Endothelial cell of umbilical vein (primary cell): ENCODE measurements around the gene EBLN1. TPM values are rescaled to one million over a fixed set of nuclear protein-coding genes. Genes with fewer than 3 reads are reported as not detected.

Experiments
- BruUV-seq: library from RNA; stranded (reverse); fragments of 400-500 nt; replicated peaks from 2 replicates; lab custom pipeline; 2021; lab: Mats Ljungman, UMichigan
- CTCF ChIA-PET: fragments of 300-600, 350-600 bp; sonication (Branson Sonifier 250); formaldehyde crosslinking; loops from one replicate; lab custom pipeline; 2021; ENCODE audit warnings: antibody characterized with exemption, inconsistent platforms; lab: Charles Lee
- POLR2A ChIA-PET: fragments of 300-600, 350-600 bp; sonication (Branson Sonifier 250); formaldehyde crosslinking; loops from one replicate; lab custom pipeline; 2021; ENCODE audit warnings: antibody characterized with exemption, inconsistent platforms; lab: Charles Lee
- DNase-seq: peaks from one replicate; pipeline ENCODE4 v3.0.0-alpha.2; 2011; ENCODE audit warnings: low read depth, low spot score
- FAIRE-seq: peaks from 2 replicates; lab custom pipeline; 2011; peaks lifted over from hg19 to GRCh38; lab: Jason Lieb, UNC
- H2AFZ ChIP-seq: 2 replicates; pipeline ENCODE4 v1.6.0; 2012; ENCODE audit warnings: low read depth, low read length, control low read depth, inconsistent platforms
- H3K27ac ChIP-seq: 2 replicates; pipeline ENCODE4 v1.5.1; 2011; ENCODE audit warnings: low read depth, mild to moderate bottlenecking, control low read depth, low read length, moderate library complexity; ENCODE audit not compliant: insufficient read depth
- H3K27me3 ChIP-seq, 2 experiments: 2 replicates each; pipeline versions ENCODE4 v1.6.0 to v1.6.1; 2011; ENCODE audit warnings: low read length in 2 of 2, mixed read lengths in 1 of 2; ENCODE audit not compliant: control insufficient read depth in 2 of 2, insufficient read depth in 2 of 2
- H3K36me3 ChIP-seq, 2 experiments: 2 replicates in 1 of 2; 3 replicates in 1 of 2; pipeline ENCODE4 v1.5.1; 2011; ENCODE audit warnings: low read length in 2 of 2, mild to moderate bottlenecking in 1 of 2, moderate library complexity in 1 of 2; ENCODE audit not compliant: control insufficient read depth in 2 of 2, insufficient read depth in 2 of 2; ENCODE audit errors: extremely low read depth in 1 of 2
- H3K4me1 ChIP-seq: 3 replicates; pipeline ENCODE4 v1.5.1; 2011; ENCODE audit warnings: mild to moderate bottlenecking, low read length; ENCODE audit not compliant: control insufficient read depth, insufficient read depth; ENCODE audit errors: extremely low read depth
- H3K4me2 ChIP-seq: 2 replicates; pipeline ENCODE4 v1.6.1; 2011; ENCODE audit warnings: low read length, control low read depth, mixed read lengths; ENCODE audit not compliant: insufficient read depth
- H3K4me3 ChIP-seq, 3 experiments: fragments of 200-600 bp in 1 of 3; sonication (generic), shearing (Covaris generic) in 1 of 3; replicated peaks in 1 of 3; 2 replicates each; pipeline ENCODE4 v1.5.1; 2011 to 2016; ENCODE audit warnings: control low read depth in 3 of 3, low read length in 3 of 3, mild to moderate bottlenecking in 2 of 3, inconsistent platforms in 1 of 3, low read depth in 1 of 3, moderate library complexity in 1 of 3; ENCODE audit not compliant: insufficient read depth in 1 of 3
- H3K79me2 ChIP-seq: 2 replicates; pipeline ENCODE4 v1.6.0; 2012; ENCODE audit warnings: low read length, inconsistent platforms; ENCODE audit not compliant: control insufficient read depth, insufficient read depth
- H3K9ac ChIP-seq: replicated peaks from 2 replicates; pipeline ENCODE3; 2011; ENCODE audit warnings: low read length, control low read depth; ENCODE audit not compliant: insufficient read depth; ENCODE audit errors: extremely low read depth
- H3K9me1 ChIP-seq: replicated peaks from 3 replicates; pipeline ENCODE4 v1.6.0; 2011; ENCODE audit warnings: mild to moderate bottlenecking, low read length; ENCODE audit not compliant: control insufficient read depth, insufficient read depth; ENCODE audit errors: extremely low read depth
- H3K9me3 ChIP-seq: replicated peaks from 2 replicates; pipeline ENCODE4 v1.5.1; 2012; ENCODE audit warnings: low read length, inconsistent platforms; ENCODE audit not compliant: control insufficient read depth, insufficient read depth
- H4K20me1 ChIP-seq: replicated peaks from 2 replicates; pipeline ENCODE3; 2011; ENCODE audit warnings: mild to moderate bottlenecking, low read length; ENCODE audit not compliant: control insufficient read depth, insufficient read depth; ENCODE audit errors: extremely low read depth
- EZH2 ChIP-seq: IDR thresholded peaks from 2 replicates; pipeline ENCODE4 v1.6.1; 2012; ENCODE audit warnings: borderline replicate concordance, low read depth, mild to moderate bottlenecking, moderate library complexity, low read length, inconsistent platforms; ENCODE audit not compliant: severe bottlenecking
- FOS ChIP-seq: IDR thresholded peaks from 2 replicates; pipeline ENCODE4 v1.6.1; 2011; ENCODE audit warnings: mild to moderate bottlenecking, low read length, moderate library complexity, borderline replicate concordance; ENCODE audit not compliant: insufficient read depth
- GATA2 ChIP-seq: IDR thresholded peaks from 2 replicates; pipeline ENCODE4 v1.7.0; 2011; ENCODE audit warnings: low read depth, mild to moderate bottlenecking, moderate library complexity, mixed read lengths, low read length; ENCODE audit not compliant: insufficient read length, insufficient read depth
- JUN ChIP-seq: IDR thresholded peaks from 2 replicates; pipeline ENCODE4 v1.6.1; 2011; ENCODE audit warnings: borderline replicate concordance, low read depth; ENCODE audit not compliant: insufficient read length, insufficient read depth
- POLR2A ChIP-seq: IDR thresholded peaks from 2 replicates; pipeline ENCODE4 v1.6.1; 2012; ENCODE audit warnings: low read depth, mild to moderate bottlenecking, control low read depth, low read length
- POLR2AphosphoS5 ChIP-seq: IDR thresholded peaks from 2 replicates; pipeline ENCODE4 v1.6.1; 2012; ENCODE audit warnings: low read depth, mild to moderate bottlenecking, control low read depth, low read length, moderate library complexity; ENCODE audit not compliant: insufficient read depth
- dilution Hi-C: fragments of 300-500 bp; cut with MboI; formaldehyde crosslinking; loops from one replicate; pipeline ENCODE4 v1.15.0; 2019; ENCODE audit warnings: low sequenced_read_pairs; ENCODE audit not compliant: extremely low pct_ligation_motif_present
- intact Hi-C: fragments of 100-400 bp; cut with micrococcal nuclease; formaldehyde crosslinking; loops from one replicate; pipeline ENCODE4 v1.10.0; 2022
- polyA plus RNA-seq, 4 experiments: library from polyadenylated mRNA; depleted of rRNA in 3 of 4; stranded (reverse) in 3 of 4; unstranded in 1 of 4; fragments of >200 nt; gene quantifications; 2 replicates each; pipeline versions ENCODE4 v1.2.1 to v1.2.3, GENCODE V29; 2011 to 2012; ENCODE audit warnings: missing spikeins in 1 of 4
- total RNA-seq: library from RNA; stranded (reverse); gene quantifications from 2 replicates; pipeline ENCODE4 v1.2.3, GENCODE V29; 2021
- TF ChIP-seq, protein P1 (sequence below): IDR thresholded peaks from 2 replicates; pipeline ENCODE4 v1.6.1; 2011; ENCODE audit not compliant: insufficient read depth, insufficient read length

EBLN1 gene
- total and polyA plus RNA-seq, 2 donors (not counting 3 experiments of a cell fraction or from before 2014, with no cell fraction given) = not detected

DNA sequence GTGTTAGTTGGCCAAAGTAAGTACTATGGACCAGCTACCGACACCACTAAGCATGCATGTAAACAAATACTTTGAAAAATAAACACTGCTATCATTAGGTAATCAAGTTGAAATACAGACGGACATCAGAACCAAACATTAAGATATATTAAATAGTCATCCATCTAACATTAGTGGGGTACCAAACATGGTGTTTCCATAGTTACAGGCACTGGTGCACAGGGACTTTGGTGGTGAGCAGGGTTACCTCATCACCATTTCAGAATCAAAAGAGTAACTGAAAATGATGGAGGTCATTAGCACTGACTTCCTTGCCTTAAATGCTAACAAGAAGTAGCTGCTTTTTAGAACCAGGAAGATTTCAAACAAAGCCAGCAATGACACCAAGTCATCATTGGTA is 23.9 kb downstream of the EBLN1 start:
- no peak overlapping the region for H2AFZ ChIP-seq
- H3K4me2 ChIP-seq = no peak overlapping the region
- H3K9me1 ChIP-seq = no peaks in the 10 kb centered on the region
- no TSS peak for BruUV-seq
- no peaks in the 10 kb centered on the region for H3K9me3 ChIP-seq
- H3K9ac ChIP-seq = no peak overlapping the region
- no peaks in the 10 kb centered on the region for H3K4me1 ChIP-seq
- dilution Hi-C loops = no loop called here
- ChIA-PET POLR2A (interaction anchor here (0.7 kb wide), 1 partner anchor 34 kb away, joined by 6 read pairs; no protein-coding TSS in a partner anchor), CTCF (no interaction called here)
- H3K4me3 ChIP-seq = no peak overlapping the region
- no peak overlapping the region for H3K27ac ChIP-seq
- TF ChIP-seq FOS (no peak), GATA2 (no peak), POLR2A (no peak), POLR2AphosphoS5 (no peak), EZH2 (no peak), JUN (no peak)
- TF ChIP-seq, protein P1, sequence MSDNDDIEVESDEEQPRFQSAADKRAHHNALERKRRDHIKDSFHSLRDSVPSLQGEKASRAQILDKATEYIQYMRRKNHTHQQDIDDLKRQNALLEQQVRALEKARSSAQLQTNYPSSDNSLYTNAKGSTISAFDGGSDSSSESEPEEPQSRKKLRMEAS = no peak
- H3K27me3 ChIP-seq = peaks cover 0 to 4% of the 10 kb centered on the region in 2 experiments
- H4K20me1 ChIP-seq = no peaks in the 10 kb centered on the region
- intact Hi-C loops = no loop called here
- no peak for DNase-seq
- no peaks in the 10 kb centered on the region for H3K79me2 ChIP-seq
- H3K36me3 ChIP-seq = no peaks in the 10 kb centered on the region
- FAIRE-seq = no peak

DNA sequence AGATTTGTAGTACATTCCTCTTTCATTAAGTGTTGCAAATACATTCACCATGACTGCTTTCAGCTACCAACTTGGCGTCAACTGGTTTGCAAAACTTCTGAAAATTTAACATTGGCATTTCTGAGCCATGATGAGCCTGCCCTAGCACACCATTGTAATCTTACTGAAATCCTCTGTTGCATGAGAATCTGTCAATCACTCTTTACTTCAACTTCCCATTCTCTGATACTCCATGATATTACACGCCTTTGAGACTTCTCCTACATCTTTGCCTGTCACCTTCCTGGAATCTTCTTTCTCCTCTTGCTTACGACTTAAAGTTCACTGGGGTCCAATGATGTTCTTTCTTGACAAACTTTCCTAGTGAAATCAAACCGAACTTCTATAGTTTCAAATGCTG is 32.2 kb downstream of the EBLN1 start:
- TF ChIP-seq POLR2AphosphoS5 = no peak
- H3K4me3 ChIP-seq = no peak overlapping the region
- H3K27ac ChIP-seq = no peak overlapping the region
- no peaks in the 10 kb centered on the region for H3K79me2 ChIP-seq
- H3K36me3 ChIP-seq = no peaks in the 10 kb centered on the region
- intact Hi-C loops (no loop called here), dilution Hi-C loops (no loop called here)
- H3K4me1 ChIP-seq = no peaks in the 10 kb centered on the region
- ChIA-PET POLR2A (no interaction called here), CTCF (no interaction called here)
- H3K9me1 ChIP-seq = no peaks in the 10 kb centered on the region
- H4K20me1 ChIP-seq = no peaks in the 10 kb centered on the region
- H3K9ac ChIP-seq = no peak overlapping the region
- FAIRE-seq (no peak), DNase-seq (no peak)
- peaks cover 1 to 3% of the 10 kb centered on the region in 2 experiments for H3K27me3 ChIP-seq
- H3K9me3 ChIP-seq = no peaks in the 10 kb centered on the region
- H3K4me2 ChIP-seq = no peak overlapping the region
- H2AFZ ChIP-seq = no peak overlapping the region
- no TSS peak for BruUV-seq
